ENCODE data around the gene ERO1B.

Gene ERO1B

DNA sequence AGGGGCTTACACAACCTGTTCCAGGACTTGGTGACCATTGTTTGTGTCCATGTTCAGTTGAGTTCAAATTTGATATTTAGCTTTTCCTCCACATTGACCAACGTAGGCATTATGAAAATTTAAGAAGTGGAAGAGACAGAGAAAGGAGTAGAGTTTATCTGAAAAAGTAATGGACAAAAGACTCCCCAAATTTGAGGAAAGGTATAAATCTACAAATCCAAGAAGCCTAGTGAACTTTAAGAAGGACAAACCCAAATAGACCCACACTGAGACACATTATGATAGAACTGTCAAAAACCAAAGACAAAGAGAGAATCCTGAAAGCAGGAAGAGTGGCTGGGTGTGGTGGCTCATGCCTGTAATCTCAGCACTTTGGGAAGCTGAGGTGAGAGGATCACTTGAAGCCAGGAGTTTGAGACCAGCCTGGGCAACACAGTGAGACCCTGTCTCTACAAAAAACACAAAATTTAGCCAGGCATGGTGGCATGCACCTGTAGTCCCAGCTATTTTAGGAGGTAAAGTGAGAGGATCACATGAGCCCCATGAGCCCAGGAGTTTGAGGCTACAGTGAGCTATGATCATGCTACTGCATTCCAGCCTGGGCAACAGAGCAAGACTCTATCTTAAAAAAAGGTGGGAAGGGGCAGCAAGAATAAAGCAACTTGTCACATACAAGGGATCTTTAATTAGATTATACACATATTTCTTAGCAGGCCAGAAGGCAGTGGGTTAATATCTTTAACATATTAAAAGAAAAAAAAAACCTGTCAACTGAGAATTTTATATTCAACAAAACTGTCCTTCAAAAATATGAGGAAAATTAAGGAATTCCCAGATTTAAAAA is 41.0 kb upstream of the ERO1B start:
- no peak for TF ChIP-seq CTCF (IDR thresholded peaks at IDR 0.05; ENCODE audit: low read depth, low read length)
- peaks cover 12% of the 10 kb centered on the region for H3K9me3 ChIP-seq (ENCODE audit: severe bottlenecking)
- H3K27ac ChIP-seq = no peak overlapping the region
- no peak for DNase-seq
- H3K27me3 ChIP-seq (ENCODE audit: insufficient read depth, low read depth, severe bottlenecking) = no peaks in the 10 kb centered on the region
- no peaks in the 10 kb centered on the region for H3K36me3 ChIP-seq
- no peak overlapping the region for H3K4me3 ChIP-seq (ENCODE audit: low read depth, low read length)

DNA sequence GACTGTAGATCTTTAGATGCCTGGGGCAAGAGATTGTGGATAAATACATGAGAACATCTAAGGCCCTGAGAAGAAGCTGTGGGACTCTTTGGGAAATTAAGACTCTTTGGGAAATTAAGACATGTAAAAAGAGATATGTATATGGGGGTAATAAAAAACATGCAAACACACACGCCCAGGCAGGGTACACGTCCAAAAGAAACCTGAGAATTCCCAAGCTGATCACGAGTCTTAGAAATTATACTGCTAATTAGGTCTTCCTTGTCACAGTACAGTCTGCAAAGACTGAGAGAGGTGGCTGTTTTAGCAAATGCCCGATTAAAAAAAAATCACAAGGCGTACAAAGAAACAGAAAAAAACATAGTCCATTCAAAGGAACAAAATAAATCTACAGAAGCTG is 39.3 kb upstream of the ERO1B start:
- no peak for DNase-seq
- Histone ChIP-seq H3K4me3 (ENCODE audit: low read depth, low read length) (no peak overlapping the region), H3K36me3 (no peaks in the 10 kb centered on the region), H3K27me3 (ENCODE audit: insufficient read depth, low read depth, severe bottlenecking) (no peaks in the 10 kb centered on the region), H3K9me3 (ENCODE audit: severe bottlenecking) (peaks cover 12% of the 10 kb centered on the region), H3K27ac (no peak overlapping the region)
- TF ChIP-seq CTCF (IDR thresholded peaks at IDR 0.05; ENCODE audit: low read depth, low read length) = no peak

DNA sequence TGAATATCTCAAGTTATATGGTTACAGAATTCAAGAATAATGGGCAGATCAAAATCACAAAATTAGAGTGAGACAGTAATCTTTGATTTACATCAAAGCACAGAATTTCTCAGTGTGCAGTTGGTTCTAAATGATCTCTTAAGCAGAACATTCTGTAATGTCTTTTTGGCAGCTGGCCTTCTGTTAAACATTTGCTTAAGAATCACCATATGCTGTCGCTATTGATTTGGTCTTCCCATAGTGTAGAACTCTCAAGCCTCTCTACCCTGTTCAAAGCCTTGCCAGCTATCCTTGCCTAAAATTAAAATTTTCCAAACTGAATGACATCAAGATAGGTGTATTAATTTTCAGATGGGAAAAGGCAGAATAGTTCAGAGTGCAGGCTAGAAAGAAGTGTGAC is 38.9 kb upstream of the ERO1B start:
- H3K27ac ChIP-seq = no peak overlapping the region
- TF ChIP-seq CTCF (IDR thresholded peaks at IDR 0.05; ENCODE audit: low read depth, low read length) = no peak
- no peak overlapping the region for H3K4me3 ChIP-seq (ENCODE audit: low read depth, low read length)
- DNase-seq = no peak
- no peaks in the 10 kb centered on the region for H3K36me3 ChIP-seq
- peaks cover 12% of the 10 kb centered on the region for H3K9me3 ChIP-seq (ENCODE audit: severe bottlenecking)
- H3K27me3 ChIP-seq (ENCODE audit: insufficient read depth, low read depth, severe bottlenecking) = no peaks in the 10 kb centered on the region

DNA sequence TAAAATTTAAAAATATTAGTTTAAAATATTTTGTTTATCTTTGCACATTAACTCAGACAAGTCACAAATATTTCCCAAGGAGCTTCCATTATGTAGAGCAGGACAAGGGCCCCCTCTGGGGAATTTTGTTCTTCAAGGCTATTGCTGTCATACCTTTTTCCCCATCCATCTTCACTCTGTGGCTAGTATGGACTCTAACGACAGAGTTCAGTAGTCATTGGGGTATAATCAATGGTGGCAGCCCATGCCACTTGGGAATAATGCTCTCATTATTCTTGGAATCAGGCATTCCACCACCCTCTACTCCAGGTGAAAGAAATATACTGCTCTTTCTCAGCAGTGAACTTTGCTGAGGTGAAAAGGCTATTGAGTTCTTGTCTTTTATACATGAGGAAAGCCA is 38.5 kb upstream of the ERO1B start:
- no peak for TF ChIP-seq CTCF (IDR thresholded peaks at IDR 0.05; ENCODE audit: low read depth, low read length)
- H3K4me3 ChIP-seq (ENCODE audit: low read depth, low read length) = no peak overlapping the region
- no peaks in the 10 kb centered on the region for H3K27me3 ChIP-seq (ENCODE audit: insufficient read depth, low read depth, severe bottlenecking)
- H3K36me3 ChIP-seq = no peaks in the 10 kb centered on the region
- H3K9me3 ChIP-seq (ENCODE audit: severe bottlenecking) = peaks cover 12% of the 10 kb centered on the region
- no peak overlapping the region for H3K27ac ChIP-seq
- DNase-seq = no peak

DNA sequence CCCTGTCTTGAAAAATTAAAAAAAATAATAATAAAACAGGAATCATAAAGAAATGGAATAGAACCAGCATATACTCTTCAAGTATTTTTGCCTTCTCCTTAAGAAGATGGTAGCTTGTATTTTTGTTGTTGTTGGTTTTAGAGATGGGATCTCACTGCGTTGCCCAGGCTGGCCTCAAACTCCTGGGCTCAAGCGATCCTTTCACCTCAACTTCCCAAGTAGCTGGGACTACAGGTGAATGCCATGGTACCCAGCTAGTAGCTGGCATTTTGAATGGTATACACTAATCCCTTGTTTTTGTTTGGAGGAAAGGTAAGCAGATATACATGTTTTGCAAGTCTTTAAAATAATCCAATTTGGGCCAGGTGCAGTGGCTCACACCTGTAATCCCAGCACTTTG is 34.7 kb upstream of the ERO1B start:
- Histone ChIP-seq H3K4me3 (ENCODE audit: low read depth, low read length) (no peak overlapping the region), H3K27ac (no peak overlapping the region), H3K27me3 (ENCODE audit: insufficient read depth, low read depth, severe bottlenecking) (no peaks in the 10 kb centered on the region), H3K36me3 (no peaks in the 10 kb centered on the region), H3K9me3 (ENCODE audit: severe bottlenecking) (no peaks in the 10 kb centered on the region)
- no peak for DNase-seq
- no peak for TF ChIP-seq CTCF (IDR thresholded peaks at IDR 0.05; ENCODE audit: low read depth, low read length)

DNA sequence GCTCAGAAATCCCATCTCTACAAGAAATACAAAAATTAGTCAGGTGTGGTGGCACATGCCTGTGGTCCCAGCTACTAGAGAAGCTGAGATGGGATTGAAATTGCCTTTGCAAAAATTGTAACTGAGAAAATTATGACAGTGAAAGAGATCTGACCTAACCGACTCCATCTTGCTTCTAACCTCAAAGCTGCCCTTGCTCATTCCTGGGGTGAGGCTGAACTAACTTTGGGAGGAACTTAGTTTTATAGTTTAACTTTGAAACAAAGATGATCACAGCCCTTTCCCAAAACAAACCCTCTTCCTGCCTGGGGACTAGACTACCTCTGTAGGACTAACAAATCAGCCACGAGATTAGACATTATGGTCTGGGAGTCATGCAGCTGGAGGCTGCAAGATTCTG is 33.8 kb upstream of the ERO1B start:
- no peak for DNase-seq
- TF ChIP-seq CTCF (IDR thresholded peaks at IDR 0.05; ENCODE audit: low read depth, low read length) = no peak
- H3K4me3 ChIP-seq (ENCODE audit: low read depth, low read length) = no peak overlapping the region

More for the DNA sequence above, 33.8 kb upstream of the ERO1B start:
- no peaks in the 10 kb centered on the region for H3K36me3 ChIP-seq
- no peaks in the 10 kb centered on the region for H3K9me3 ChIP-seq (ENCODE audit: severe bottlenecking)
- H3K27ac ChIP-seq = no peak overlapping the region
- H3K27me3 ChIP-seq (ENCODE audit: insufficient read depth, low read depth, severe bottlenecking) = no peaks in the 10 kb centered on the region
